Astrocyte (in vitro differentiated cells and primary cell): ENCODE data around the gene MYOG.

ENCODE experiments used
- EZH2 ChIP-seq: IDR thresholded peaks from 2 replicates; pipeline ENCODE4 v1.6.1; 2012; ENCODE audit warnings: mild to moderate bottlenecking, low read length, inconsistent platforms; ENCODE audit not compliant: insufficient read depth
- TF ChIP-seq, protein P1 (sequence below): IDR thresholded peaks from 2 replicates; pipeline ENCODE4 v1.5.1; 2011; ENCODE audit warnings: low read depth, mild to moderate bottlenecking, inconsistent platforms, low read length, moderate library complexity; ENCODE audit not compliant: insufficient read depth

DNA sequence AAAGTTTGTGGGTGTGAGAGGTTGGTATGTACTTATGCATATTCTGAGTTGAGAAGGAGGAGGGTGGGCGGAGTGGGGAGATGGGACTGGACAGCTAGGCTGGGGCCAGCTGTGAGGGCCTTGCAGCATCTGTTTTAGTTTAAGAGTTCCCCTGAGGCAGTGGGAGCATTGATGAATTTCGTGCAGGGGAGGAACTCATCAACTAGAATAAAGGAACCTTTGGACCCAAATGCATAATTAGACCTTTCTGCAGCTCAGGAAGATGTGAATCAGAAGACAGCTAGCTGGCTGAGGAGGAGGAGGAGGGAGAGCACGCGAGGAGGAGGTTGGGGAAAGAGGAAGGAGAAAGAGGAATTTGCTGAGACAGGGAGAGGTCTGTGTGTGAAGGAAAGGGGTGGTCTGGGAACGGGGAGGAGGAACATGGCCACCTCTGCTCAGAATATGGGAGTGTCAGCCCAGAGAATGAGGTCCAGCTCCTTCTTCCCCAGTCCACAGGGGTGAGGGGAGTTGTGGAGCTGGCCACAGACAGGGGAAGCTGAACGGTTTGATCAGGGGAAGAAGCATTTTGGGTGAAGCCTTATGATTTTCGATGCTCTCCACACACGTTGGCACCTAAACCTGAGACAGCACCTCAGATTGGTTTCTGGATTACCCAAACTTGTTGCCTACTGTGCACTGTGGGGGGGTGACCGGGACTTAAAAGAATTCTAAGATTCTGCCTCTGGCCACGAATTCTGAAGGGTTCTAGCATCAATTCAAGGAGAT is 27.7 kb downstream of the MYOG start:
- TF ChIP-seq, protein P1, sequence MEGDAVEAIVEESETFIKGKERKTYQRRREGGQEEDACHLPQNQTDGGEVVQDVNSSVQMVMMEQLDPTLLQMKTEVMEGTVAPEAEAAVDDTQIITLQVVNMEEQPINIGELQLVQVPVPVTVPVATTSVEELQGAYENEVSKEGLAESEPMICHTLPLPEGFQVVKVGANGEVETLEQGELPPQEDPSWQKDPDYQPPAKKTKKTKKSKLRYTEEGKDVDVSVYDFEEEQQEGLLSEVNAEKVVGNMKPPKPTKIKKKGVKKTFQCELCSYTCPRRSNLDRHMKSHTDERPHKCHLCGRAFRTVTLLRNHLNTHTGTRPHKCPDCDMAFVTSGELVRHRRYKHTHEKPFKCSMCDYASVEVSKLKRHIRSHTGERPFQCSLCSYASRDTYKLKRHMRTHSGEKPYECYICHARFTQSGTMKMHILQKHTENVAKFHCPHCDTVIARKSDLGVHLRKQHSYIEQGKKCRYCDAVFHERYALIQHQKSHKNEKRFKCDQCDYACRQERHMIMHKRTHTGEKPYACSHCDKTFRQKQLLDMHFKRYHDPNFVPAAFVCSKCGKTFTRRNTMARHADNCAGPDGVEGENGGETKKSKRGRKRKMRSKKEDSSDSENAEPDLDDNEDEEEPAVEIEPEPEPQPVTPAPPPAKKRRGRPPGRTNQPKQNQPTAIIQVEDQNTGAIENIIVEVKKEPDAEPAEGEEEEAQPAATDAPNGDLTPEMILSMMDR, result no peak
- no peak for TF ChIP-seq EZH2
